ENCODE results near the gene IFT172.

- peak; percentile 4 to 32 (median 22) for TF ChIP-seq CTCF (IDR thresholded peaks at IDR 0.05)
- no peak for TF ChIP-seq POLR2A (IDR thresholded peaks at IDR 0.05)
Measured at GRCh38 chr2:27407798-27408491, 81.6 kb downstream of the IFT172 start.

Data from uterus (tissue), 2 donors.